Activated CD4-positive, alpha-beta T cell treated with anti-CD3 and anti-CD28 coated beads for 4 hours (primary cell): ENCODE results near the gene DRC7.
A peak's percentile ranks its signal among the peaks of the same experiment; 100 is the strongest.
"Not testable (repeated sequence)": the region's sequence is repeated elsewhere in the genome, so short reads cannot be mapped to it uniquely, and the experiment has no call there.

Experiments used
- DNase-seq, 2 donors: peaks; one replicate each; pipeline ENCODE4 v3.0.0-alpha.2; 2020

Gene DRC7

DNA sequence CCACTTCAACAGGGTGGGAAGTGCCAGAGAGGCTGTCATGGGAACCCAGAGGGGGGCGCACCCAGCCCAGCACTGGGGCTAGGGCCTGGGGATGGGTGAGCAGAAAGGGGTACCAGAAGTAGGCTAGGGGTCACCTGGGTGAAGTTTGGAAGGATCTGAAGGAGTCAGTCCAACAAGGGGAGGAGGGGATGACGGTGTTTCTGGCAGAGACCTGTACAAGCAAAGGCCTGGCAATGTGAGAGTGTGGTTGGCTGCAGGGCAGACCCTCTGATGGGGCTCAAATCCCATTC is 27.5 kb downstream of the DRC7 start:
- no peak for DNase-seq

DNA sequence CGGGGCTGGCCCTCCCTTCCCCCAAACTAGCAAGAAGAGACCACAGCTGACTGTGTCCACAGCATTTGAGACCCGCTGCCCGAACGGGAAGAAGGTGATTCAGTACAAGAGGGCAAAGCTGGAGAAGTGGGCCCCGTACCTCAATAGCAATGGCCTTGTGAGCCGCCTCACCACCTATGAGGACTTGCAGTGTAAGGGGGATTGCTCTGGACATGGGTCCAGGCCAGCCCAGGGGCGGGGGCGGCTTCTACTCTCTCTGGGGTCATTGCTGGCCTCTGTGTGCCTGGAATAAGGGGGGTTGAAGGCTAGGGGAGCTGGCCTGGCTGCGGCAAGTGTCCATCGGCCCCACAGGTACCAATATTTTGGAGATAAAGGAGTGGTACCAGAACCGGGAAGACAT is 28.0 kb downstream of the DRC7 start:
- no peak for DNase-seq

DNA sequence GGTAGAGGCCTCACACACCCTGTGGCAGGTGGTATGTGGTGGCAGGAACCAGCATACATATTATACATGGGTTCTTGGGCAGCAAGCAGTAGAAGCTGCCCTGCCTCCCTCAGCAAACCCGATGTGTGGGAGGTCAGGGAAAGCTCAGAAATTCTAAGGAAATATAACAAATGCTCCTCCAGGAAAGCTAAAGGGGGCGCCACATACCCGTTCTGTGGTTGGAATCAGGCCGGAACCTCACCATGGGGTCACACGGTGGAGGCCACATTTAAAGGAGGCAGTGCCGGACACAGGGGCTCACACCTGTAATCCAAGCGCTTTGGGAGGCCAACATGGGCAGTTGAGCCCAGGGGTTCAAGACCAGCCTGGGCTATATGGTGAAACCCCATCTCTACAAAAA is 28.6 kb downstream of the DRC7 start:
- no peak for DNase-seq

DNA sequence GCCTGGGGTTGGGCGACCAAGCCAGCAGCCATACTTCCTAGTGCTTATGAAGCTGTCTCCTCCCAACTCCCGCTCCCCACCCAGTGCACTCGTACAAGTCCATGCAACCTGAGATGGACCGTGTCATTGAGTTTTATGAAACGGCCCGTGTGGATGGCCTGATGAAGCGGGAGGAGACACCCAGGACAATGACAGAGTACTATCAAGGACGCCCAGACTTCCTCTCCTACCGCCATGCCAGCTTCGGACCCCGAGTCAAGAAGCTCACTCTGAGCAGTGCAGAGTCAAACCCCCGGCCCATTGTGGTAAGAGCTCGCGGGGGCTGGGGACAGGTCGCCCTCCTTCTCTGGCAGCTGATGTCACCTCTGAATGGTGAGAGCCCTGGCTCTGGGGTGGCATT is 29.9 kb downstream of the DRC7 start:
- DNase-seq = no peak

DNA sequence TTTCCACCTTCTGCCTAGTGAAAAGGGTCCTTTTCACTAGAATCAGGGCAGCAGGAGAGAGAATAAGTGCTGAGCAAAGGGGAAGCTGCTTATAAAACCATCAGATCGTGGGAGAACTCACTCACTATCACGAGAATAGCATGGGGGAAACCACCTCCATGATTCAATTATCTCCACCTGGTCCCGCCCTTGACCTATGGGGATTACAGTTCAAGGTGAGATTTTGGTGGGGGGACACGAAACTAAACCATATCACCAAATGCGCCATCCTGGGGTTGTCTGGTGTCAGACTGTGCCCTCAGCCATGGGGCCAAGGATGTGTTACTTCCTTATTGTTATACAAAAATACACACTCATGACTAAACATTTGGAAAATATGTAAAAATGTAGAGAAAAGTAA is 30.5 kb downstream of the DRC7 start:
- no peak for DNase-seq

DNA sequence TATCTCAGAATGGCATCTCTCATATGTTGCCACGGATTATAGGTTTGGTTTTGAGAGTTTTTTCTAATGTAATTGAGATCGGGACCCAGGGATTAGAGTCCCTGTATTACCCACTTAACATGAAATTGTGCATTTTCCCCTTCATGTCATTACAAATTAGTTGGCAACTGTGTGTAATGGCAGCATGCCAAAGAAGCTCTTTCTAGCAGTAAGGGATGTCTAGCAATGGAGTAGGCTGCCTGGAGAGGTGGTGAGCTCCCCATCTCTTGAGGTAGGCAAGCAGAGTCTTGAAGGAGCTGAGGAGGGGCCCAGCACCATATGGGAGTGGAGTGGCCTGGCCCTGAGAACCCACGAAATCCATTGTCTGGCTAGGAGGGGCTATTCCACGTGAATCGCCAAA is 30.9 kb downstream of the DRC7 start:
- no peak for DNase-seq

DNA sequence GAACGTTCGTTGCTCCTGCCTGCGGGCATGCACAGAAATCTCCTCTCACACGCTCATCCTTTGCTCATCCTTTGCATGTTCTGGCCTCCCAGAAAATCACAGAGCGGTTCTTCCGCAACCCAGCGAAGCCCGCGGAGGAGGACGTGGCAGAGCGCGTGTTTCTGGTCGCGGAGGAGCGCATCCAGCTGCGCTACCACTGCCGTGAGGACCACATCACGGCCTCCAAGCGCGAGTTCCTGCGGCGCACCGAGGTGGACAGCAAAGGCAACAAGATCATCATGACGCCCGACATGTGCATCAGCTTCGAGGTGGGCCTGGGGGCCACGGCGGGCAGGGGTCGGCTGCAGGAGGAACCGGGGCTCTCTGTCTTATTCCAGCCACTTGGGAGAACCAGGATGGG is 31.4 kb downstream of the DRC7 start:
- no peak for DNase-seq

DNA sequence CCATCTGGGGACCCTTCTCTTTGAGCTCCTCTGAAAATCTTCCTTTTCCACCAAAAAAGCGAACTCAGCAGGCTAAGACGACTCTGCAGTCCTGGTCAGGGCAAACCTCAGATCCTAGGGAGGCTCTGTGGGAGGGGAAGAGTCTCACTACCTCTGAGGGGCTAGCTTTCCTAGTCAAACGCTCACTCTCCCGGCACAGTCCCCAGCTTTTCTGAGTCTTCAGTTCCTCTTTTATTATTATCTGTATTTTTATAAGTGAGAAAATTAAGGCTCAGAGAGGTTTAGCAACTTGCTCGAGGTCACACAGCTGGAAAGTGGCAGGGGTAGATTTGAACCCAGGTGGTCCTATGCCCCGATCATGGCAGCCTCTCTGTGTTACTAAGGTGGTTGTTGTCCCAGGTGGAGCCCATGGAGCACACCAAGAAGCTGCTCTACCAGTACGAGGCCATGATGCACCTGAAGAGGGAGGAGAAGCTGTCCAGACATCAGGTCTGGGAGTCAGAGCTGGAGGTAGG is 31.9 kb downstream of the DRC7 start:
- no peak for DNase-seq

DNA sequence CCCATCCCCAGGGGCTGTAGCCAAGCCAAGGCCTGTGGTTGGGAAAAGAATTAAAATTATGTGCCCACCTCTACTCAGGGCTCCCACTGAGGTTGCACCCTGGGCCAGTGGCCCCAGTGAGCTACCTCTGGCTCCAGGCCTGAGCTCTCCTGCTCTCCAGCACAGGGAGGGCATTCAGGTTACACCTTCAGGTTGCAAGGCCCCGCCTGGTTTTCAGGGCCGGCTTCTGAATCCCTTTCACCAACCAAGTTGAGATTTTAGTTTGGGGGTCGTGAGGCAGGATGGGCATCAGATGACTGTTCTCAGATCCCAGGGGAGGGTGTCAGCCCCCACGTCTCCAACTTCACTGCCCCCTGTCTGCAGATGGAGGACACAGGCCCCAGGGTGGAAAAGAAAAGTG is 33.0 kb downstream of the DRC7 start:
- no peak for DNase-seq

DNA sequence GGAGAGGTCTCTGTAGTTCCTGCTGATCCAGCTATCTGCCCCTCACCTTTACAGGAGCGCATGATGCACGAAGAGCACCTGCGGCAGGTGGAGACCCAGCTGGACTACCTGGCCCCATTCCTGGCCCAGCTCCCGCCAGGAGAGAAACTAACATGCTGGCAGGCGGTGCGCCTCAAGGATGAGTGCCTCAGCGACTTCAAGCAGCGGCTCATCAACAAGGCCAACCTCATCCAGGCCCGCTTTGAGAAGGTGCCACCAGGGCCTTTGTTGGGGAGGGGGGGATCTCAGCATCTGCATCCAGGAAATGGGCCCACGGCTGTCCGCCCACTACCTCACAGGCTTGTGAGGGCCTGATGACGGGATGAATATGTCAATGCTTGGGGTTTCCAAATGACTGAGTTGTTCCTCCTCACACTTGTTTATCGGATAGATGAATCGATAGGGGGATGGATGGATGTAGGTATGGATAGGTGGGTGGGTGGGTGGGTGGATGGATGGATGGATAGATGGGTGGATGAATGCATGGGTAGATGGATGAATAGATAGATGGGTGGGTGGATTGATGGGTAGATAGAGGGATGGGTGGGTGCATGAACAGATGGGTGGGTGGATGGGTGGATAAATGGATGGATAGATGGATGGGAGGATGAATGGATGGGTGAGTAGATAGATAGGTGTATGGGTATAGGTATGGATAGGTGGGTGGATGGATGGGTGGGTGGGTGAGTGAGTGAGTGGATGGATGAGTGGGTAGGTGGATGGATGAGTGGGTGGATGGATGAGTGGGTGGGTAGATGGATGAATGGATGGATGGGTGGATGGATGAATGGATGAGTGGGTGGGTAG is 34.0 kb downstream of the DRC7 start:
- no peak for DNase-seq

DNA sequence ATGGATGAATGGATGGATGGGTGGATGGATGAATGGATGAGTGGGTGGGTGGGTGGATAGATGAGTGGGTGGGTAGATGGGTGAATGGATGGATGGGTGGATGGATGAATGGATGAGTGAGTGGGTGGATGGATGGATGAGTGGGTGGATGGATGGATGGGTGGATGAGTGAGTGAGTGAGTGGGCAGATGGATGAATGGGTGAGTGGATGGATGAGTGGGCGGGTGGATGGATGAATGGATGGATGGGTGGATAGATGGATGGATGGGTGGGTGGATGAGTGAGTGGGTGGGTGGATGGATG is 34.5 kb downstream of the DRC7 start:
- no peak for DNase-seq

DNA sequence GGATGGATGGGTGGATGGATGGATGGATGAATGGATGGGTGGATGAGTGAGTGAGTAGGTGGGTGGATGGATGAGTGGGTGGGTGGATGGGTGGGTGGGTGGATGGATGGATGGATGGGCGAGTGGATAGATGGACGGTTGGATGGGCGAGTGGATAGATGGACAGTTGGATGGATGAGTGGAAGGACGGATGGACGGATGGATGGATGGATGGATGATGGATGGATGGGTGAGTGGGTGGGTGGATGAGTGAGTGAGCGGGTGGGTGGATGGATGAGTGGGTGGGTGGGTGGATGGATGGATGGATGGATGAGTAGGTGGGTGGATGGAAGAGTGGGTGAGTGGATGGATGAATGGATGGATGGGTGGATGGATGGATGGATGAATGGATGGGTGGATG is 35.2 kb downstream of the DRC7 start:
- DNase-seq = not testable (repeated sequence)

DNA sequence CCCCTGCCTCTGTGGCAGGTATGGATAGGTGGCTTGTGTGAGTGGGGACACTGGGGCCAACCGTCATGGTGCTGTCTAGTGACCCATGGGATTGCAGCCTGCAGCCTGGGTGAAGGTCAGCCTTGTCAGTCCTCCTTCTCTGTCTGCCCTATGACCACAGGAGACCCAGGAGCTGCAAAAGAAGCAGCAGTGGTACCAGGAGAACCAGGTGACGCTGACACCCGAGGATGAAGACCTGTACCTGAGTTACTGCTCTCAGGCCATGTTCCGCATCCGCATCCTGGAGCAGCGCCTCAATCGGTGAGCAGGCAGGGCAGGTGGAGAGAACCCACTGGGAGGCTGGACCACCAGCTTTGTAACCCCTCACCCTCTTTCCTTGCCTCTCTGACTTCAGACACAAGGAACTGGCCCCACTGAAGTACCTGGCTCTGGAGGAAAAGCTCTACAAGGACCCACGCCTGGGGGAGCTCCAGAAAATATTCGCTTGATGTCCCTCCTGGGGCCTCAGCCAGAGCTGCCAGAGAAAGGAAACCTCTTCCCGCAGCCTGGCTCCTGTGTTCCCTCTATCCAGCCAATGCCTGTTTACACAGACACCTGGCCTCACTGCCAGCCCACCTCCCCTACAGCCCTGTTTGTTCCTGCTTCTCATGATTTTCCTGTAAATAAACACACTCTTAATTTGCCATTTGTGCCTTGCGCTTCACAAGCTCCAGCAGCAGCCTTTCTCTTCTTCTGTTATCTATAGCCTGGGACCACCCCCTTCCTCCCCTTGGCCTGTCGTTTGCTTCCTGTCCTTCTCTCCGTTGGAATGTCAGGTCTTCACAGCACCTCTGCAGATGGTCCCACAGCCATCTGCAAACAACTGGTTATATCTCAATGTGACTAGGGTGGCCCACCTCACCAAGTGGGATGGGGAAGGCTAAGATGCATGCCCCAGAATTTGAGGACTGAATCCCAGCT is 36.4 kb downstream of the DRC7 start:
- DNase-seq = no peak

DNA sequence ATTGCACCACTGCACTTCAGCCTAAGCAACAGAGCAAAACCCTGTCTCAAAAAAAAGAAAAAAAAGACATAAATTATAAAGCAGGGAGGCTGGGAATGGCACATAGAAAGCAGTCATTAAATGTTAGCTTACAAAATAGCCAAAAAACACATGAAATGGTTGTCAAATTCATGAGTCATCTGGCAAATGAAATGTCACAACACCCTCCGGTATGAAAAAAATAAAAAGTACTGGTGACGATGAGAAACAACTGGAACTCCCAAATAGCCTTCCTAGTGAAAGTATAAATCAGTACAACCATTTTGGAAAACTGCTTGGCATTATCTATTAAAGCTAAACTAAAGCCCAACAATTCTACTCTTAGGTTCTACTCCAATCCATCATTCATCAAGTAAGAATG is 37.4 kb downstream of the DRC7 start:
- no peak for DNase-seq

DNA sequence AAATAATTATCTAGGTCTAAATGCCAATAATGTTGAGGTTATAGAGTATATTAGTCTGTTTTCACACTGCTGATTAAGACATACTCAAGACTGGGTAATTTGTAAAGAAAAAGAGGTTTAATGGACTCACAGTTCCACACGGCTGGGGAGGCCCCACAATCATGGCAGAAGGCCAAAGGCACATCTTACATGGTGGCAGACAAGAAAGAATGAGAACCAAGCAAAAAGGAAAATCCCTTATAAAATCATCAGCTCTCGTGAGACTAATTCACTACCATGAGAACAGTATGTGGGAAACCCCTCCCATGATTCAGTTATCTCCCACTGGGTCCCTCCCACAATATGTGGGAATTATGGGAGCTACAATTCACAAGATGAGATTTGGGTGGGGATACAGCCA is 38.1 kb downstream of the DRC7 start:
- DNase-seq = no peak

DNA sequence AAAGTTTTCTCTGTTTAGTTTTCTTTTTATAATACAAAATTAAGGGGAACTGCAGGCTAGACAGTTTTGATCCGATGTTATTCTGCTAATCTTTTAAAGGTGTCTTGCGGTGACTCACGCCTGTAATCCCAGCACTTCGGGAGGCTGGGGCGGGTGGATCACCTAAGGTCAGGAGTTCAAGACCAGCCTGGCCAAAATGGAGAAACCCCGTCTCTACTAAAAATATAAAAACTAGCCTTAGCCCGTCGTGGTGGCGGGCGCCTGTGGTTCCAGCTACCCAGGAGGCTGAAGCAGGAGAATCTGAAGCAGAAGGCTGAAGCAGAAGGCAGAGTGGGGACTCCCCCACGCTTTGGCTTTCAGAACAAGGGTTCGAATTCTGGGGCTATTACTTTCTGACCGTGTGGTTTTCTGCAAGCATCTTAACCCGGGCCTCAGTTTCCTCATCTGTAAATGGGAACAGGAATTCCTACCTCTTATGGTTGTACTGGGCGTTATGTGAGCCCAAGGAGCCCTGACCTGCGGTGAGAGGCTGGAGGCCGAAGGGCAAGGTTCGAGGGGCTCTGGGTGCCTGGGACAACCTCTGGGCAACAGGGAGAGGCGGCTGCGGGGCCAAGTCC is 39.8 kb downstream of the DRC7 start:
- DNase-seq = no peak

DNA sequence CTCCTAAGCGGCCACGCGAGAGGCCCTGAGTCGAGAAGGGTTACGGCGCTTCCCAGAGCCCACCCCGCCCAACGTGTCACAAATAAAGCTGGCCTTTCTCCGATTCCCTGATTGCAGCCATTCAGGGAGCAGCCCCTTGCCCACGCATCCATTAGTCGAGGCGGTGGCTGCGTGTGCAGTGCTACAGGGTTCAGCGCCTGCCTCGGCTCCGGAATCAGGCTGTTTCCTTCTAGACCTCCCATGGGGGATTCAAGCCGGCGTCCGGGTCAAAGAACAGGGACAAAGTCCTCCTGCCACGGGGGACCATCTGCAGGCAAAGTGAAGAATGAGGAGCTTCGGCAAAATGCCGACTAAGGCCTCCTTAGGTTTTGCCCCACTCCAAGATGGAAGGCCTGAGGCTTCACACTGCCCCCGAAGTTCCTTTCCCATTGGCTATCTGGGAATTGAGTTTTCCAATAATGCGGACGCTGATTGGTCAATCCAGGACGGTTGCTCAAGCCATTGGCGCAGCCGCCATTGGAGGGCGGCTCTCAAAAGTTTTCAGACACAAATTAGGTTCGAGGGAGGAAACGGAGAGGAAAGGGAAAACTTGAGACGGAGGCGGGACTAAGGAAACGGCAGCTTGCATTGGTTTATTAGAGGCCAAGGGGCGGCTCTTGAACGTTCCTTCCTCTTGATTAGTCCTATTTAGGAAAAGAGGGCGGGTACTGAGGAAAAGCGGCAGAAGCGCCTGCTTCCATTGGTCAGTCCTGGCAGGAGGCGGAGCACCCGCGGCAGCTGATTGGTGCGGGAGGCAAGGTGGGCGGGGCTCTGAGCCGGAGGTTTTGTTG is 40.5 kb downstream of the DRC7 start:
- peak; percentile 96 to 97 for DNase-seq

DNA sequence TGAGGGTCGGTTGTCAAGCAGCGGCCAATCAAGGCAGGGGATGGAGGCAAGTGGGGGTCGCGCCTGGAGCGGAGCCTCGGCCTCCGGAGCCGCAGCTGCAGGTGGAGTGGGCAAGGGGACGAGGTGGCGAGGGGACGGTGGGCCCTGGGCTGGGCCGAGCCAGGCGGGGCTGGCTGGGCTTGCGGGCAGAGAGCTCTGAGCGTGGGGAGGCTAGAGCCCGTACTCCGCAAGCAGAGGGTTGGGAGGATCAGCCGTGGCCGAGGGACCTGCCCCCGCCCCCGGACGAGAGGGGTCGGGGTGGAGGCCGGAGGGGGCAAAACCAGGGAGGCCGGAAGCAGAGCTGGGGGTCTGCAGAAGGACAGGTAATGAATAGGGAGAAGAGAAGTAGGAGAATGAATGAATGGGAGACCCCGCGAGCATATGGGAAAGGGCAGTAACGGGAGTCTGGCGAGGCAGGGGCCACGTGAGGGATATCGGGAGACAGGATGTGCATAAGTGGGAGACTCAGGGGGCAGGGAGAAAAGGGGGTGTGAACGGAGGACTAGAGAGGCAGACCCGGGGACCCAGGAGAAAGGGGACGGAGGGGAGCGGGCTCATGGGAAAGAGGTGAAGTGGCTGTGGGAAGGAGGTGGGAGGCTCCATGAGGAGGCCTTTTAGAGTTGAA is 41.3 kb downstream of the DRC7 start, which contains the start of gene KATNB1:
Gene KATNB1, plus strand, starts transcription at position 16 of the 664 bp plus-strand sequence. CDS start 1,474 bp downstream, outside the sequence.
- no peak for DNase-seq

DNA sequence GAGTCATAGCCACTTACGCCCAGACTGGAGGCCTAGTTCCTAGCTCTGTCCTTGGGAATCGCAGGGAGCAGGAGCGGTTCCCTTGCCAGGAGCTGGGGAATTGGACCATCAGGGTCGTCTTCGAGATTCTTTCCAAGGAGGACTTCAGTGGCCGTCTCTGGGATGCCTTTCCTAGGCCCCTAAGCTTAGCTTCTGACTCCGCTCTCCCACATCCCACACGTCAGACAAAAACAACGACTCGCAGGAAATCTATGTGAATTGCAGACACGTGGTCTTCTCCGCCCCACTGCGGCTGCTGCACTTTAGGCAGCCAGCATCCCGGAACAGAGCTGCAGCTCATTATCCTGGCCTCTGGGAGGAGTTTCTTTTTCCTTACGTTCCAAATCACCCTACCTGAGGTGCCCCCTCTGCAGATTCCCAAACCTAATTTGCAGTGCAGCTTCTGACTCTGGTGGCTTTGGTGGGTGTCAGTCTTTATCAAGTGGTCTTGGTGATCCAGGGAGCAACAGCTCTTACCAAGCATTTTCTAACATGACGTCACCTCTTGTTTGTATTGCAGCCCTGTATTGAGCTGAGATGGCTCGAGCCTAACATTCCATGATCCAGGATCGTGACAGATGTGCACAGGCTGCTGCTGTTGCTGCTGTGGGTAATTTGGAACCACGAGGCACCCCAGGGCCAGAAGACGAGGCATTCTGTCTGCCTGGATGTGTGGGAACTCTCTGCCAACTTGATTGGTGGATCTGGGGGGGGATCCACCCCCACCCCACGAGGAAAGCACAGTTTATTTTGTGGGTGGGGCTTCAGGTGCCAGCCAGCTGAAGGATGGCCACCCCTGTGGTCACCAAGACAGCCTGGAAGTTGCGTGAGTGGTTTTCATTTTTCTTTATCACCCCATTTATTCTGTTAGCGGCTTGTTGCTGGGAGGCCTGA is 42.1 kb downstream of the DRC7 start:
- DNase-seq = peak; percentile 33

DNA sequence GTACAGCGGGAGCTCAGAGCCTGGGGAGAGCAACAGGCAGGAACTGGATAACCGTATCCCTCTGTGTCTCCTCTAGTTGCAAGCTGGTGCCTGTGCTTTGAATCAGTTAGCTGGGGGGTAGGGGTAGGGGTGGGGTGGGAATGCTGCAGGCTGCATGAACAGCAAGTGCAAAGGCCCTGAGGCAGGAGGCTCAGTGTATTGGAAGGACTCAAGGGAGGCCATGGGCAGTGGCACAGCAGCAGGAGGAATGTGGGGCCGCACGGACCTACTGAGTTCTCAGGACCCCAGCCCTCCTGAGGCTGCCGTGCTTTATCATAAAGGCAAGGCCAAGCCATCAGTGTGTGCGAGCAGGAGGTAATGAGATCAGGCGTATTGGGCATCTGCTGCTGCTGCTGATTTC is 44.2 kb downstream of the DRC7 start:
- no peak for DNase-seq
